KOPT-K1 (cell line): Measurements from ENCODE around the gene NAT10.

Experiments
- H3K27ac ChIP-seq: fragments of 200-600 bp; sonication (generic); 2 replicates; pipeline ENCODE4 v1.5.1; 2016; ENCODE audit warnings: antibody characterized with exemption, mild to moderate bottlenecking, low read depth, low read length; ENCODE audit not compliant: poor library complexity, severe bottlenecking
- H3K36me3 ChIP-seq: fragments of 200-600 bp; sonication (generic); 2 replicates; pipeline ENCODE4 v1.5.1; 2017; ENCODE audit warnings: antibody characterized with exemption, mild to moderate bottlenecking, low read length, moderate library complexity; ENCODE audit not compliant: insufficient read depth
- H3K9me3 ChIP-seq: fragments of 200-600 bp; sonication (generic); 2 replicates; pipeline ENCODE4 v1.5.1; 2017; ENCODE audit warnings: antibody characterized with exemption, low read length, mild to moderate bottlenecking; ENCODE audit not compliant: insufficient read depth, poor library complexity, severe bottlenecking

The NAT10 gene

DNA sequence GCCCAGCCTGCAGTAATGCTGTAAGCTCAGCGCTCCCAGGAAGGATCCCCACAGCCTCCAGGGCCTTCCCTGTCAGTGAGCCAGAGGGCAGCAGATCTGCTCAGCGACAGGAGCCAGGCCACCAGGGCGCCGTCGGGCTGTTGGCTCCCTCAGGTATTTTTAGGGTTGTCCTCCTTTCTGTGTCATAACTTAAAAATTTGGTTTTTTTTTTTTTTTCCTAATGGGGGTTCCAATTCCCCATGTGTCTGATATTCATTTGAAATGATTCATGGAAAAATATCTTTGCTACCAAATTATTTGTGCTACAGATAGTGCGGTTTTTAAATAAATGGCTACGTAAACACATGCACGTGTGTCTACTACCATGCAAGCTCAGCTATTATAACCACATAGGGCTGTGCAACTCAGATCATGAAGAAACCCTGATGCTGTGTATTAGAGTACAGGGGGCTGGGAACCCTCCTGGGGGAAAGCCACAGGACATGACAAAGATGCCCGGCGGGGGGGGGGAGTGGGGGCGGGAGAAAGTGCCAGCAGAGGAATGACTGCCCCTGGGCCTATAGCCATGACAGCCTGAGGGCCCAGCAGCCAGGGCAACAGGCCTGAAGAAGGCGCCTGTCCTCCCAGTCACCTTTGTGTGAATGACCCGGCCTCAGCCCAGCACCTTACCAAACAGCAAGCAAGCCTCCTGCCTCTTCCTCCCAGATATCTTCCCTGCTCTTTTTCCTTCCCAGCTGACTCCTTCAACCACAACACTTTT, 89.3 kb downstream of the NAT10 start:
- H3K9me3 ChIP-seq, result no peaks in the 10 kb centered on the region
- no peaks in the 10 kb centered on the region for H3K36me3 ChIP-seq
- no peak overlapping the region for H3K27ac ChIP-seq
